ENCODE data around the gene DCAF17.

GRCh38 chr2:171430516-171431410 lies 3.3 kb upstream of the DCAF17 start:
- TF ChIP-seq CTCF (conservative IDR thresholded peaks at IDR 0.05; ENCODE audit: low read depth, low read length): no peak
- TF ChIP-seq EZH2phosphoT487 (IDR thresholded peaks at IDR 0.05; ENCODE audit: borderline replicate concordance, low read length): no peak

Measured in PC-3 (cell line).